Gastroesophageal sphincter (tissue), 4 donors: Measurements from ENCODE around the gene LMOD3. TPM values are rescaled to one million over a fixed set of nuclear protein-coding genes. Genes with fewer than 3 reads are reported as not detected.

ENCODE experiments used
- ATAC-seq: fragments of 150-250 bp; one replicate; pipeline ENCODE4 v1.9.1; 2016; ENCODE audit warnings: mild to moderate bottlenecking, moderate library complexity
- H3K27ac ChIP-seq, 4 donors: fragments of 200-600 bp; sonication (generic) in 3 of 4; 1 replicate in 3 of 4; 2 replicates in 1 of 4; pipeline ENCODE4 v1.5.1; 2016 to 2019
- H3K27me3 ChIP-seq: fragments of 200-600 bp; sonication (generic); one replicate; pipeline ENCODE4 v1.5.1; 2019
- H3K36me3 ChIP-seq, 2 donors: fragments of 200-600 bp; sonication (generic); one replicate each; pipeline ENCODE4 v1.5.1; 2019; ENCODE audit warnings: control low read depth in 1 of 2
- H3K4me1 ChIP-seq, 3 donors: fragments of 200-600 bp; sonication (generic); 1 replicate in 2 of 3; 2 replicates in 1 of 3; pipeline ENCODE4 v1.5.1; 2016 to 2019; ENCODE audit warnings: control low read depth in 2 of 3
- H3K4me3 ChIP-seq, 2 donors: fragments of 200-600 bp; sonication (generic); one replicate each; pipeline ENCODE4 v1.5.1; 2019; ENCODE audit warnings: mild to moderate bottlenecking in 1 of 2, moderate library complexity in 1 of 2
- H3K9me3 ChIP-seq, 3 donors: fragments of 200-600 bp; sonication (generic); one replicate each; pipeline ENCODE4 v1.5.1; 2017 to 2019; ENCODE audit warnings: control low read depth in 2 of 3
- CTCF ChIP-seq, 4 experiments: fragments of 200-600 bp in 2 of 4; fragments of 450-650 bp in 2 of 4; sonication (generic) in 1 of 4; IDR thresholded peaks; one replicate each; pipeline ENCODE4 v1.5.1; 2017 to 2019; ENCODE audit warnings: antibody characterized with exemption in 4 of 4, mild to moderate bottlenecking in 2 of 4, moderate library complexity in 2 of 4
- EP300 ChIP-seq: sonication (generic); formaldehyde crosslinking; IDR thresholded peaks from one replicate; pipeline ENCODE4 v1.6.1; 2017; ENCODE audit warnings: antibody characterized with exemption, mild to moderate bottlenecking
- POLR2A ChIP-seq, 2 donors: fragments of 450-650 bp; IDR thresholded peaks; one replicate each; pipeline ENCODE4 v1.6.1; 2017; ENCODE audit warnings: antibody characterized with exemption in 2 of 2, mild to moderate bottlenecking in 2 of 2, moderate library complexity in 1 of 2
- POLR2AphosphoS5 ChIP-seq: sonication (generic); formaldehyde crosslinking; IDR thresholded peaks from one replicate; pipeline ENCODE4 v1.6.1; 2017; ENCODE audit warnings: antibody characterized with exemption
- whole genome bisulfite sequencing, 2 donors: methylation state at CpG; one replicate each; pipeline ENCODE4 v1.1.5; 2018; ENCODE audit warnings: low coverage in 1 of 2; 5-methylcytosine and 5-hydroxymethylcytosine counted together
- total RNA-seq, 4 donors: library from RNA; depleted of rRNA; stranded (reverse); fragments of >200 nt; gene quantifications; one replicate each; pipeline ENCODE4 v1.1.0, GENCODE V29; 2016

The LMOD3 gene
- total RNA-seq, 4 donors from 2014 or later = 0.99 to 4.0 (median 2.6) TPM

- Histone ChIP-seq H3K4me1 (peaks cover 16 to 81% (median 38%) of the 10 kb centered on the region in 3 donors), H3K27ac (peak overlapping the region; percentile 15 to 61 (median 36)), H3K36me3 (no peaks in the 10 kb centered on the region), H3K4me3 (no peak overlapping the region), H3K27me3 (no peaks in the 10 kb centered on the region), H3K9me3 (no peaks in the 10 kb centered on the region)
- no peak for ATAC-seq
- no peak for TF ChIP-seq EP300
- TF ChIP-seq POLR2A (IDR thresholded peaks at IDR 0.05) = no peak
- no peak for TF ChIP-seq POLR2AphosphoS5
- no peak for TF ChIP-seq CTCF (IDR thresholded peaks at IDR 0.05)
These were observed 39.6 kb downstream of the LMOD3 start for GRCh38 chr3:69082805-69083204.

- H3K9me3 ChIP-seq = no peaks in the 10 kb centered on the region
- no peaks in the 10 kb centered on the region for H3K36me3 ChIP-seq
- peaks cover 17 to 79% (median 38%) of the 10 kb centered on the region in 3 donors for H3K4me1 ChIP-seq
- 44 to 56% methylated on average over 1 to 2 of the region's 2 CpGs for WGBS, 2 donors
- no peak overlapping the region for H3K4me3 ChIP-seq
- ATAC-seq = no peak
- H3K27ac ChIP-seq = peak overlapping the region in 3 of 4 donors; percentile 21 to 61 (median 50)
- TF ChIP-seq POLR2A (IDR thresholded peaks at IDR 0.05) = no peak
- no peak for TF ChIP-seq POLR2AphosphoS5
- no peak for TF ChIP-seq CTCF (IDR thresholded peaks at IDR 0.05)
- no peak for TF ChIP-seq EP300
- H3K27me3 ChIP-seq = no peaks in the 10 kb centered on the region
These were observed 40.0 kb downstream of the LMOD3 start for GRCh38 chr3:69082361-69082760.

- Histone ChIP-seq H3K27me3 (no peaks in the 10 kb centered on the region), H3K9me3 (no peaks in the 10 kb centered on the region), H3K36me3 (no peaks in the 10 kb centered on the region), H3K27ac (peak overlapping the region in 3 of 4 donors; percentile 12 to 50 (median 21)), H3K4me1 (peaks cover 17 to 73% (median 32%) of the 10 kb centered on the region in 3 donors), H3K4me3 (no peak overlapping the region)
- no peak for ATAC-seq
- TF ChIP-seq CTCF (IDR thresholded peaks at IDR 0.05) = no peak
- 67 to 76% methylated on average over 1 to 3 of the region's 5 CpGs for WGBS, 2 donors
These were observed 40.7 kb downstream of the LMOD3 start for GRCh38 chr3:69081583-69082262.

- Histone ChIP-seq H3K9me3 (no peaks in the 10 kb centered on the region), H3K4me3 (peak within 1 kb of the TSS; percentile 80 to 86), H3K36me3 (peaks cover 0 to 13% of the 10 kb centered on the region in 2 donors), H3K27me3 (no peaks in the 10 kb centered on the region), H3K4me1 (peaks cover 17 to 67% (median 32%) of the 10 kb centered on the region in 3 donors), H3K27ac (peak within 1 kb of the TSS; percentile 50 to 91 (median 82))
- TF ChIP-seq EP300 = no peak
- TF ChIP-seq CTCF (IDR thresholded peaks at IDR 0.05) = no peak
- peak; percentile 72 for TF ChIP-seq POLR2AphosphoS5
- TF ChIP-seq POLR2A (IDR thresholded peaks at IDR 0.05) = no peak
- peak; percentile 85 for ATAC-seq
- 5 to 11% methylated on average over 6 to 12 of the region's 37 CpGs for WGBS, 2 donors
These were observed 42.0 kb downstream of the LMOD3 start, which contains the start of gene UBA3 for GRCh38 chr3:69080233-69080920. Gene UBA3 (minus strand): TSS chr3:69080365. CDS start chr3:69080353, 12 bp downstream.
